Vagina (tissue), 2 donors: ENCODE results near the gene COX10.

Experiments
- CTCF ChIP-seq, 3 experiments: fragments of 450-650 bp in 2 of 3; fragments of 200-600 bp in 1 of 3; sonication (generic) in 1 of 3; IDR thresholded peaks; one replicate each; pipeline ENCODE4 v1.5.1; 2017 to 2019; ENCODE audit warnings: antibody characterized with exemption in 3 of 3, mild to moderate bottlenecking in 2 of 3, moderate library complexity in 2 of 3
- POLR2A ChIP-seq, 2 donors: fragments of 450-650 bp; IDR thresholded peaks; one replicate each; pipeline ENCODE4 v1.6.1; 2017; ENCODE audit warnings: antibody characterized with exemption in 2 of 2, mild to moderate bottlenecking in 2 of 2, moderate library complexity in 2 of 2
- POLR2AphosphoS5 ChIP-seq, 2 donors: sonication (generic); formaldehyde crosslinking; IDR thresholded peaks; one replicate each; pipeline ENCODE4 v1.9.0; 2017; ENCODE audit warnings: antibody characterized with exemption in 2 of 2, mild to moderate bottlenecking in 2 of 2, low read depth in 1 of 2; ENCODE audit not compliant: insufficient read depth in 1 of 2

GRCh38 chr17:14086189-14086588, 16.9 kb downstream of the COX10 start:
- TF ChIP-seq CTCF (IDR thresholded peaks at IDR 0.05) (no peak), POLR2A (IDR thresholded peaks at IDR 0.05) (no peak), POLR2AphosphoS5 (IDR thresholded peaks at IDR 0.05; ENCODE audit: insufficient read depth in 1 of 2, low read depth in 1 of 2) (no peak)
